GM12878 (cell line): ENCODE measurements around the gene AP3S2. TPM values are rescaled to one million over a fixed set of nuclear protein-coding genes. Genes with fewer than 3 reads are reported as not detected.

Experiments
- ATAC-seq: fragments of 200-7000 bp; cut with Tn5 transposase; 3 replicates; pipeline ENCODE4 v1.9.1; 2020; ENCODE audit warnings: mild to moderate bottlenecking, moderate library complexity
- BruUV-seq: library from RNA; stranded (reverse); fragments of 400-500 nt; replicated peaks from 2 replicates; lab custom pipeline; 2021; lab: Mats Ljungman, UMichigan
- CTCF ChIA-PET: fragments of 300-600 bp; sonication (Branson Sonifier 250); formaldehyde crosslinking; extraction: SDS; loops from one replicate; lab custom pipeline; 2021; ENCODE audit warnings: inconsistent platforms; lab: Yijun Ruan, JAX
- POLR2A ChIA-PET: fragments of 350-600 bp; formaldehyde crosslinking; extraction: SDS; loops from one replicate; lab custom pipeline; 2021; ENCODE audit warnings: inconsistent platforms; lab: Charles Lee
- RAD21 ChIA-PET: fragments of 300-600 bp; sonication (Branson Sonifier 250); formaldehyde crosslinking; loops from one replicate; lab custom pipeline; 2023; ENCODE audit warnings: antibody characterized with exemption; ENCODE audit not compliant: unreplicated experiment; lab: Charles Lee
- SMC1A ChIA-PET: fragments of 300-600 bp; sonication (Branson Sonifier 250); formaldehyde crosslinking; loops from one replicate; lab custom pipeline; 2023; ENCODE audit not compliant: unreplicated experiment, uncharacterized antibody; lab: Charles Lee
- DNase-seq: peaks from one replicate; pipeline ENCODE4 v3.0.0-alpha.2; 2011; ENCODE audit warnings: low read depth, low spot score
- FAIRE-seq: peaks from 3 replicates; lab custom pipeline; 2011; peaks lifted over from hg19 to GRCh38; lab: Jason Lieb, UNC
- H2AFZ ChIP-seq: 2 replicates; pipeline ENCODE4 v1.6.0; 2011; ENCODE audit warnings: low read depth, low read length, control low read depth; ENCODE audit not compliant: control insufficient read depth
- H3K27ac ChIP-seq: 2 replicates; pipeline ENCODE4 v1.5.1; 2011; ENCODE audit warnings: control low read depth; ENCODE audit not compliant: control insufficient read depth, insufficient read depth
- H3K27me3 ChIP-seq, 2 experiments: replicated peaks in 1 of 2; 2 replicates each; pipeline versions ENCODE4 v1.6.0 to v1.6.1; 2011; ENCODE audit warnings: low read length in 1 of 2; ENCODE audit not compliant: control insufficient read depth in 2 of 2, insufficient read depth in 2 of 2
- H3K36me3 ChIP-seq, 2 experiments: 2 replicates each; pipeline ENCODE4 v1.5.1; 2011; ENCODE audit warnings: low read length in 1 of 2; ENCODE audit not compliant: control insufficient read depth in 2 of 2, insufficient read depth in 2 of 2
- H3K4me1 ChIP-seq: 2 replicates; pipeline ENCODE4 v1.6.1; 2011; ENCODE audit warnings: mild to moderate bottlenecking, low read length, moderate library complexity, mixed read lengths; ENCODE audit not compliant: control insufficient read depth, insufficient read depth
- H3K4me2 ChIP-seq: 2 replicates; pipeline ENCODE4 v1.6.0; 2011; ENCODE audit warnings: control low read depth; ENCODE audit not compliant: control insufficient read depth, insufficient read depth
- H3K4me3 ChIP-seq: fragments of 200-600 bp; sonication (generic); 2 replicates; pipeline ENCODE4 v1.5.1; 2016
- H3K79me2 ChIP-seq: 2 replicates; pipeline ENCODE4 v1.6.0; 2011; ENCODE audit warnings: low read length; ENCODE audit not compliant: control insufficient read depth, insufficient read depth
- H3K9ac ChIP-seq: 2 replicates; pipeline ENCODE4 v1.8.0; 2011; ENCODE audit warnings: low read length, control low read depth, mixed read lengths; ENCODE audit not compliant: control insufficient read depth, insufficient read depth
- H3K9me3 ChIP-seq: replicated peaks from 3 replicates; pipeline ENCODE4 v1.5.1; 2011; ENCODE audit warnings: mild to moderate bottlenecking, low read length; ENCODE audit not compliant: control insufficient read depth, insufficient read depth
- H4K20me1 ChIP-seq: 2 replicates; pipeline ENCODE4 v1.6.0; 2011; ENCODE audit not compliant: control insufficient read depth, insufficient read depth
- CEBPZ ChIP-seq: fragments of 150-350 bp; IDR thresholded peaks from 2 replicates; pipeline ENCODE4 v1.6.1; 2016; ENCODE audit warnings: low read depth, low read length
- NFYA ChIP-seq: IDR thresholded peaks from 2 replicates; pipeline ENCODE4 v1.6.1; 2011; ENCODE audit warnings: low read depth, mild to moderate bottlenecking, low read length, improper control_type of control experiment, borderline replicate concordance
- TAF1 ChIP-seq: IDR thresholded peaks from 2 replicates; pipeline ENCODE4 v1.6.1; 2011; ENCODE audit warnings: mild to moderate bottlenecking, low read depth, low read length, borderline replicate concordance
- YY1 ChIP-seq: IDR thresholded peaks from 2 replicates; pipeline ENCODE4 v1.6.1; 2011; ENCODE audit warnings: low read depth, mild to moderate bottlenecking, low read length
- ZBED1 ChIP-seq: IDR thresholded peaks from 2 replicates; pipeline ENCODE4 v1.6.1; 2016; ENCODE audit warnings: borderline replicate concordance
- WGBS: methylation state at CpG from one replicate; pipeline ENCODE4 v1.1.6; 2016; ENCODE audit warnings: low lambda C conversion rate; ENCODE audit not compliant: insufficient replicate concordance, insufficient coverage; ENCODE audit errors: missing lambda C conversion rate; 5-methylcytosine and 5-hydroxymethylcytosine counted together
- in situ Hi-C: fragments of 300-500 bp; cut with MboI; formaldehyde crosslinking; loops from 9 replicates; pipeline ENCODE4 v1.14.3; 2018; ENCODE audit warnings: mixed read lengths
- intact Hi-C: fragments of 100-400 bp; cut with micrococcal nuclease; formaldehyde crosslinking; loops from one replicate; pipeline ENCODE4 v1.14.2; 2022; ENCODE audit not compliant: unreplicated experiment
- polyA plus RNA-seq, 11 experiments: library from polyadenylated mRNA; depleted of rRNA in 4 of 11; unstranded in 6 of 11; stranded (reverse) in 5 of 11; fragments of >200 nt; fragmentation: Nextera tagmentation in 4 of 11; fragmentation: Illumina TruSeq in 1 of 11; extraction: Ambion mirVana in 4 of 11; extraction: Trizol in 1 of 11; gene quantifications; 1 replicate in 1 of 11; 2 replicates in 10 of 11; pipeline versions ENCODE4 v1.2.1 to v1.2.3, GENCODE V29; 2011 to 2016; ENCODE audit warnings: inconsistent platforms in 2 of 11, missing spikeins in 2 of 11, low read depth in 1 of 11
- total RNA-seq, 4 experiments: library from RNA; depleted of rRNA in 3 of 4; stranded (reverse); fragments of >200 nt in 3 of 4; fragmentation: Illumina TruSeq in 1 of 4; extraction: Trizol in 1 of 4; gene quantifications; 2 replicates each; pipeline versions ENCODE4 v1.2.1 to v1.2.3, GENCODE V29; 2013 to 2021

AP3S2 gene
- total and polyA plus RNA-seq, 10 of the 15 experiments (the other 5 are each of a cell fraction or from before 2014, with no cell fraction given): 10.0 to 43.6 (median 26.0) TPM

- DNase-seq (no peak), ATAC-seq (no peak), FAIRE-seq (no peak)
- BruUV-seq: no TSS peak
- H3K36me3 ChIP-seq: no peaks in the 10 kb centered on the region; a peak in 1 of 4 replicates
- ChIA-PET POLR2A (no interaction called here), SMC1A (interaction anchor here (0.5 kb wide), 1 partner anchor 191 kb away, joined by 4 read pairs; no protein-coding TSS in a partner anchor), RAD21 (interaction anchor here (1.0 kb wide), 1 partner anchor 120 kb away, joined by 3 read pairs; no protein-coding TSS in a partner anchor), CTCF (interaction anchor here (0.6 kb wide), 1 partner anchor 52 kb away, joined by 3 read pairs; no protein-coding TSS in a partner anchor)
- H2AFZ ChIP-seq: no peak overlapping the region
- no peak overlapping the region for H3K27ac ChIP-seq
- no peak overlapping the region for H3K4me2 ChIP-seq
- H4K20me1 ChIP-seq: no peaks in the 10 kb centered on the region
- WGBS: 52% methylated on average over 1 of the region's 1 CpG
- H3K9me3 ChIP-seq: no peaks in the 10 kb centered on the region
- no peaks in the 10 kb centered on the region for H3K27me3 ChIP-seq
- no peaks in the 10 kb centered on the region for H3K4me1 ChIP-seq
- no peak overlapping the region for H3K9ac ChIP-seq
- TF ChIP-seq TAF1: no peak
- TF ChIP-seq YY1: no peak
- TF ChIP-seq ZBED1: no peak
- TF ChIP-seq CEBPZ: no peak
- TF ChIP-seq NFYA: no peak
- no peak overlapping the region for H3K4me3 ChIP-seq
- H3K79me2 ChIP-seq: no peaks in the 10 kb centered on the region
- intact Hi-C loops (no loop called here), in situ Hi-C loops (no loop called here)
These were observed 13.1 kb downstream of the AP3S2 start for GRCh38 chr15:89880727-89881126.
